Nephron progenitor cell (in vitro differentiated cells): ENCODE results near the gene PHYHIPL.

Source experiments
- DNase-seq: peaks from one replicate; pipeline ENCODE4 v3.0.0; 2021
- H3K27ac Mint-ChIP-seq: 2 replicates; pipeline ENCODE4 v1.8.0; 2021; ENCODE audit warnings: mild to moderate bottlenecking, moderate library complexity, mixed read lengths
- H3K27me3 Mint-ChIP-seq: 2 replicates; pipeline ENCODE4 v1.8.0; 2021; ENCODE audit warnings: mild to moderate bottlenecking, low read depth, mixed read lengths; ENCODE audit not compliant: poor library complexity
- H3K36me3 Mint-ChIP-seq: 2 replicates; pipeline ENCODE4 v1.8.0; 2021; ENCODE audit warnings: low read depth, mixed read lengths
- H3K4me1 Mint-ChIP-seq: 2 replicates; pipeline ENCODE4 v1.8.0; 2021; ENCODE audit warnings: mixed read lengths
- H3K4me3 Mint-ChIP-seq: 2 replicates; pipeline ENCODE4 v1.8.0; 2021; ENCODE audit warnings: mild to moderate bottlenecking, moderate library complexity, mixed read lengths
- H3K9me3 Mint-ChIP-seq: 2 replicates; pipeline ENCODE4 v1.8.0; 2021; ENCODE audit warnings: mild to moderate bottlenecking, moderate library complexity, mixed read lengths
- CTCF ChIP-seq: fragments of 200-600 bp; sonication (generic); IDR thresholded peaks from 2 replicates; pipeline ENCODE4 v1.5.0; 2021; ENCODE audit warnings: antibody characterized with exemption

Gene PHYHIPL

GRCh38 chr10:59272061-59272460 is 95.6 kb downstream of the PHYHIPL start:
- no peaks in the 10 kb centered on the region for H3K27me3 Mint-ChIP-seq
- H3K36me3 Mint-ChIP-seq: no peaks in the 10 kb centered on the region
- no peak for TF ChIP-seq CTCF
- H3K4me1 Mint-ChIP-seq: no peaks in the 10 kb centered on the region
- DNase-seq: no peak
- H3K27ac Mint-ChIP-seq: no peak overlapping the region
- H3K4me3 Mint-ChIP-seq: no peak overlapping the region
- H3K9me3 Mint-ChIP-seq: no peaks in the 10 kb centered on the region

DNA sequence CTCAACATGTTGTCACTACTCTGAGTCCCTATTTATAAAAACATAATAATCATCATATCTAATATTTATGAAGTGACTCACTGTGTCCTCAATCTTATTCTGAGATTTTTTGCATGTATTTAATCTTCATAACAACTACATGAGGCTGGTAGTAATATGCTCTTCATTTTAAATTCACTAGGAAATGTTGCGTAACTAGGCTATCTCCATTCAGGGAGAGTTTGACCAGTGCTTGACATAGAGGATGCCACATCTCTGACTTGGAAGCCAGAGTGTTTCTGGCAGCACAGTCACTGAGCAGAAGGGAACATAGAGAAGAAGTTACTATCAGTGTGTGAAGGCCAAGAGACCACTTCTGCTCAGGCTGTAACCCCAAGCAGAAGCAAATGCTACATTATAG is 97.0 kb downstream of the PHYHIPL start:
- no peak for DNase-seq
- Mint-ChIP-seq H3K4me3 (no peak overlapping the region), H3K4me1 (no peaks in the 10 kb centered on the region), H3K36me3 (no peaks in the 10 kb centered on the region), H3K27me3 (no peaks in the 10 kb centered on the region), H3K27ac (no peak overlapping the region), H3K9me3 (no peaks in the 10 kb centered on the region)
- no peak for TF ChIP-seq CTCF

DNA sequence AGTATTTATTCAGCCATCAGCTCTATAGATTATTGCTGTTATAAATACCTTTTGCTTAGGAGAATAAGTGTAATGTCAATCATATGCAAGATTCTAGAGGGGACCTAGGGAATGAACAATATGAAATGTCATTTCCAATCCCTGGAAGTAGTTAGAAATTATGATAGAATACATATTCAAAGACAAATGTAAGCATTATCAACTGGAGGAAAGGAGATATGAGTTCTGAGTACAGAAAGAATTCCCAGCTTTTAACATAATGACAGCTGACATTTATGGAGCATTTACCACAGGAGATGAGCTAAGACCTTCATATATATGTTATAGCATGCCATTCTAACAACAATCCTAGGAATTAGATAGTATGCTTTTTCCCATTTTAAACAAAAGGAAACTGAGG is 99.7 kb downstream of the PHYHIPL start:
- no peak overlapping the region for H3K4me3 Mint-ChIP-seq
- TF ChIP-seq CTCF: no peak

DNA sequence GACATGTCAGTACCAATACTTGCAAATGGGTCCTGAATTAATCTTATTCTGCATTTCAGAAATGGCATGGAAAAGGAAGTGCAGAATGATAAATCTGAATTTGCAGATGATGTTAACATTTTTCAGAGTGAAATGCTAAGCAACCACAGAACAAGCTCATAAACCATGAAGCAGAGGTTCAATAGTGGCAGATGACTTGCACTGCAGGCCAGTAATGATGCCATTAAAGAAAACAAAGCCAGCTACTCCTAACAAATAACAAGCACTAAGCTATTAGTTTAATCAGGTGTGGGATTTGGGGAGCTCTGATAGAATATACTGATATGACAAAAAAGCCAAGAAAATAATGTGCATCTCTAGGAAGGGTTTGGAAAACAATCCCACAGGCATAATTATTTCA is 100.5 kb downstream of the PHYHIPL start:
- no peaks in the 10 kb centered on the region for H3K36me3 Mint-ChIP-seq
- H3K4me3 Mint-ChIP-seq: no peak overlapping the region
- no peak overlapping the region for H3K27ac Mint-ChIP-seq

More for the DNA sequence above, 99.7 kb downstream of the PHYHIPL start:
- Mint-ChIP-seq H3K9me3 (no peaks in the 10 kb centered on the region), H3K36me3 (no peaks in the 10 kb centered on the region), H3K27ac (no peak overlapping the region), H3K4me1 (no peaks in the 10 kb centered on the region), H3K27me3 (no peaks in the 10 kb centered on the region)
- DNase-seq: no peak

GRCh38 chr10:59279476-59279875 is 103.0 kb downstream of the PHYHIPL start:
- no peak for DNase-seq
- Mint-ChIP-seq H3K4me3 (no peak overlapping the region), H3K27ac (no peak overlapping the region), H3K36me3 (no peaks in the 10 kb centered on the region), H3K27me3 (no peaks in the 10 kb centered on the region), H3K9me3 (no peaks in the 10 kb centered on the region), H3K4me1 (peaks cover 26% of the 10 kb centered on the region)
- TF ChIP-seq CTCF: no peak

More for the DNA sequence above, 100.5 kb downstream of the PHYHIPL start:
- no peak for TF ChIP-seq CTCF
- no peaks in the 10 kb centered on the region for H3K27me3 Mint-ChIP-seq
- no peak for DNase-seq
- peaks cover 4% of the 10 kb centered on the region for H3K4me1 Mint-ChIP-seq
- H3K9me3 Mint-ChIP-seq: no peaks in the 10 kb centered on the region

DNA sequence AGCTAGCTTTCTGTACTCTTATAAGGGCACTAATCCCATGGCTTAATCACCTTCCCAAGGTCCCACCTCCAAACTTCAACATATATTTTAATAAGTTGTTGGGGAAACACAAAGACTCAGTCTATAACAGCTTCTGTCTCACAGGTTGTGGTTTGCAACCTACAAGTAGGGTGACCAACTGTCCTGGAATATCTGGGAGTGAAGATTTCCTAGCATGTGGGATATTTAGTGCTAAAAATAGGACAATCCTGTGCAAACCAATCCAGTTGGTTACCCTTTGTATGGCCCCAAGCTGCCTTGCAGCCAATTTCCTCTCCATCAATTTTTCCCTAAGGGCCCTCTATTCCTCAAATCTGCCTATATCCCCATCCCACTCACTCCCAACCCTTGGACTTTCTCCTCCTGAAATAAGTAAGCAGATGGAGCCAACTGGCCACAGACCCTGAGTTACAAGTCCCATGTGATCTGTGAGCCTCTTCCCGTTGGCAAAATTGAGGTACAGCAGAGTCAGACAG is 103.6 kb downstream of the PHYHIPL start:
- TF ChIP-seq CTCF: no peak
- no peaks in the 10 kb centered on the region for H3K36me3 Mint-ChIP-seq
- H3K4me1 Mint-ChIP-seq: peaks cover 26% of the 10 kb centered on the region
- no peaks in the 10 kb centered on the region for H3K9me3 Mint-ChIP-seq
- no peak overlapping the region for H3K4me3 Mint-ChIP-seq
- no peak overlapping the region for H3K27ac Mint-ChIP-seq
- H3K27me3 Mint-ChIP-seq: no peaks in the 10 kb centered on the region
- DNase-seq: no peak
